Testis (tissue), 3 donors: ENCODE results near the gene FAM20C. TPM values are rescaled to one million over a fixed set of nuclear protein-coding genes. Genes with fewer than 3 reads are reported as not detected.

Source experiments
- DNase-seq: peaks from one replicate; pipeline ENCODE4 v3.0.0-alpha.2; 2019
- H3K27ac ChIP-seq, 2 donors: fragments of 200-600 bp; sonication (generic); one replicate each; pipeline ENCODE4 v1.5.1; 2019
- H3K27me3 ChIP-seq: fragments of 200-600 bp; sonication (generic); one replicate; pipeline ENCODE4 v1.5.1; 2019
- H3K36me3 ChIP-seq: fragments of 200-600 bp; sonication (generic); one replicate; pipeline ENCODE4 v1.5.1; 2017; ENCODE audit warnings: low read depth; ENCODE audit errors: missing control alignments
- H3K4me1 ChIP-seq: fragments of 200-600 bp; sonication (generic); one replicate; pipeline ENCODE4 v1.5.1; 2019
- H3K4me3 ChIP-seq, 2 donors: fragments of 200-600 bp; sonication (generic); one replicate each; pipeline ENCODE4 v1.5.1; 2017 to 2019
- H3K9me3 ChIP-seq: fragments of 200-600 bp; sonication (generic); one replicate; pipeline ENCODE4 v1.5.1; 2017
- CTCF ChIP-seq, 3 experiments: fragments of 450-650 bp in 2 of 3; fragments of 200-600 bp in 1 of 3; sonication (generic) in 1 of 3; IDR thresholded peaks; one replicate each; pipeline ENCODE4 v1.5.1; 2016 to 2019; ENCODE audit warnings: antibody characterized with exemption in 3 of 3, mild to moderate bottlenecking in 2 of 3, moderate library complexity in 1 of 3
- POLR2A ChIP-seq: fragments of 450-650 bp; IDR thresholded peaks from one replicate; pipeline ENCODE4 v1.6.1; 2017; ENCODE audit warnings: antibody characterized with exemption, mild to moderate bottlenecking, moderate library complexity
- WGBS, 2 donors: methylation state at CpG; one replicate each; pipeline ENCODE4 v1.1.5; 2018; 5-methylcytosine and 5-hydroxymethylcytosine counted together
- intact Hi-C: fragments of 100-400 bp; cut with DNase I; formaldehyde crosslinking; loops from one replicate; pipeline ENCODE4 v1.15.1; 2023; ENCODE audit warnings: low total_unique reads
- polyA plus RNA-seq: library from polyadenylated mRNA; stranded (reverse); fragments of 350-450 nt; fragmentation: Illumina TruSeq; extraction: RNeasy Lipid Tissue Mini Kit (QIAGEN cat#74804); gene quantifications from one replicate; pipeline ENCODE4 v1.2.3, GENCODE V29; 2014; ENCODE audit warnings: low read depth, low replicate concordance; ENCODE audit not compliant: insufficient read depth
- total RNA-seq, 2 donors: library from RNA; depleted of rRNA; stranded (reverse); fragments of >200 nt; gene quantifications; one replicate each; pipeline ENCODE4 v1.2.3, GENCODE V29; 2016

The FAM20C gene
- total and polyA plus RNA-seq, 3 donors from 2014 or later: 14.0 to 36.7 (median 34.0) TPM

GRCh38 chr7:292226-292625 is 99.9 kb downstream of the FAM20C start:
- no peaks in the 10 kb centered on the region for H3K27me3 ChIP-seq
- H3K4me1 ChIP-seq: peaks cover 16% of the 10 kb centered on the region
- H3K4me3 ChIP-seq: no peak overlapping the region
- no peaks in the 10 kb centered on the region for H3K36me3 ChIP-seq
- no peak for DNase-seq
- TF ChIP-seq POLR2A (no peak), CTCF (IDR thresholded peaks at IDR 0.05) (no peak)
- H3K9me3 ChIP-seq: no peaks in the 10 kb centered on the region
- intact Hi-C loops: no loop called here
- no peak overlapping the region for H3K27ac ChIP-seq
- WGBS, 2 donors: 82 to 87% methylated on average over 7 of the region's 7 CpGs

GRCh38 chr7:292826-293225 is 100.5 kb downstream of the FAM20C start:
- Histone ChIP-seq H3K4me1 (peaks cover 16% of the 10 kb centered on the region), H3K4me3 (no peak overlapping the region), H3K27ac (no peak overlapping the region), H3K36me3 (no peaks in the 10 kb centered on the region), H3K9me3 (no peaks in the 10 kb centered on the region), H3K27me3 (no peaks in the 10 kb centered on the region)
- WGBS, 2 donors: 86 to 88% methylated on average over 15 of the region's 15 CpGs
- TF ChIP-seq POLR2A (no peak), CTCF (IDR thresholded peaks at IDR 0.05) (no peak)
- no peak for DNase-seq
- intact Hi-C loops: no loop called here

- DNase-seq: no peak
- Histone ChIP-seq H3K4me1 (peaks cover 16% of the 10 kb centered on the region), H3K36me3 (no peaks in the 10 kb centered on the region), H3K4me3 (no peak overlapping the region), H3K9me3 (no peaks in the 10 kb centered on the region), H3K27me3 (no peaks in the 10 kb centered on the region), H3K27ac (no peak overlapping the region)
- 85 to 91% methylated on average over 19 to 23 of the region's 23 CpGs for WGBS, 2 donors
- TF ChIP-seq CTCF (IDR thresholded peaks at IDR 0.05) (no peak), POLR2A (no peak)
- intact Hi-C loops: no loop called here
These were observed 101.5 kb downstream of the FAM20C start for GRCh38 chr7:293681-294439.

GRCh38 chr7:294440-295154 is 102.2 kb downstream of the FAM20C start:
- intact Hi-C loops: no loop called here
- H3K27ac ChIP-seq: no peak overlapping the region
- peaks cover 16% of the 10 kb centered on the region for H3K4me1 ChIP-seq
- WGBS, 2 donors: 87 to 91% methylated on average over 20 to 25 of the region's 25 CpGs
- H3K9me3 ChIP-seq: no peaks in the 10 kb centered on the region
- H3K36me3 ChIP-seq: no peaks in the 10 kb centered on the region
- no peaks in the 10 kb centered on the region for H3K27me3 ChIP-seq
- no peak overlapping the region for H3K4me3 ChIP-seq
- DNase-seq: no peak
- TF ChIP-seq CTCF (IDR thresholded peaks at IDR 0.05): no peak
- TF ChIP-seq POLR2A: no peak
